Mucosa of descending colon (tissue), 3 donors: ENCODE data around the gene CAV1. TPM values are rescaled to one million over a fixed set of nuclear protein-coding genes. Genes with fewer than 3 reads are reported as not detected.

Source experiments
- ATAC-seq: fragments of 200-7000 bp; cut with Tn5 transposase; one replicate; pipeline ENCODE4 v1.9.1; 2020; ENCODE audit warnings: mild to moderate bottlenecking, moderate library complexity
- DNase-seq, 3 donors: peaks; one replicate each; pipeline ENCODE4 v3.0.0-alpha.2; 2020
- H3K36me3 ChIP-seq: fragments of 200-600 bp; one replicate; pipeline ENCODE4 v1.8.0; 2021; ENCODE audit warnings: low read depth, mild to moderate bottlenecking
- H3K4me1 ChIP-seq: fragments of 200-600 bp; one replicate; pipeline ENCODE4 v1.8.0; 2021; ENCODE audit warnings: low read depth, mild to moderate bottlenecking
- H3K4me3 ChIP-seq: fragments of 200-600 bp; one replicate; pipeline ENCODE4 v1.8.0; 2021; ENCODE audit warnings: mild to moderate bottlenecking
- H3K9me3 ChIP-seq: fragments of 200-600 bp; one replicate; pipeline ENCODE4 v1.8.0; 2021; ENCODE audit warnings: mild to moderate bottlenecking
- intact Hi-C, 2 donors: fragments of 100-400 bp; cut with DNase I in 1 of 2; cut with micrococcal nuclease in 1 of 2; formaldehyde crosslinking; loops; one replicate each; pipeline versions ENCODE4 v1.11.0 to v1.11.1; 2022; cut with DNase I, micrococcal nuclease
- total RNA-seq, 3 donors: library from RNA; stranded (reverse); fragmentation: NEBNext Ultra II Directional in 2 of 3; extraction: Animal tissue kit (Norgen Biotek cat#: 25700) in 2 of 3; gene quantifications; one replicate each; pipeline versions ENCODE4 v1.2.1 to v1.2.4, GENCODE V29; 2021 to 2023
- TF ChIP-seq, protein P1 (sequence below): fragments of 200-600 bp; IDR thresholded peaks from one replicate; pipeline ENCODE4 v1.8.0; 2022; ENCODE audit warnings: antibody characterized with exemption, mild to moderate bottlenecking
- donor health status: DM: no; HTN: no; CAD: no; lungs with moderate emphysema.
- donor health status: DM: no; HTN: no; CAD: no.
- donor health status: DM: no; HTN: yes; CAD: no.

Gene CAV1
- total RNA-seq, 3 donors from 2014 or later: 17.9 to 248 (median 46.1) TPM

DNA sequence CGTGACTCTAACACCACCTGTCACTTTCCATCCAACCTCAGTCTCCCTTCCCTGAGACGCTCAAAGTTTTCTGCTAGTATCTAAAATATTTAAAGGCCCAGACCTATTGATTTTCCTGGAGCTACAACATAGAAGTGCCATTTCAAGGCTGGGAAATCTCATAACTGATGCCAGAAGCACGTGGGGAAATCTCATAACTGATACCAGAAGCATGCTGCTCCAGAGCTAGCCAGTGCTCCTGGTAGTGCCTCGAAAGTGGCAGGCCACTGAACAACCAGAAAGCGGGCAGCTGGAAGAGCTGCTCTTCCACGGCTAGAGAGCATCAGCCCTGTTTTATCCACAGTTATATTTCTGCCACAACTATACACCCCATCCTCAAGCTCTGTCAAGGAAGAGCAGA is 72.5 kb downstream of the CAV1 start:
- DNase-seq (no peak), ATAC-seq (no peak)
- intact Hi-C loops: loop anchor here in 1 of 2 donors (10.0 kb wide), 1 partner anchor 423 kb away; no protein-coding TSS in a partner anchor
- Histone ChIP-seq H3K4me1 (peaks cover 5% of the 10 kb centered on the region), H3K36me3 (no peaks in the 10 kb centered on the region), H3K9me3 (no peaks in the 10 kb centered on the region), H3K4me3 (no peak overlapping the region)
- TF ChIP-seq, protein P1, sequence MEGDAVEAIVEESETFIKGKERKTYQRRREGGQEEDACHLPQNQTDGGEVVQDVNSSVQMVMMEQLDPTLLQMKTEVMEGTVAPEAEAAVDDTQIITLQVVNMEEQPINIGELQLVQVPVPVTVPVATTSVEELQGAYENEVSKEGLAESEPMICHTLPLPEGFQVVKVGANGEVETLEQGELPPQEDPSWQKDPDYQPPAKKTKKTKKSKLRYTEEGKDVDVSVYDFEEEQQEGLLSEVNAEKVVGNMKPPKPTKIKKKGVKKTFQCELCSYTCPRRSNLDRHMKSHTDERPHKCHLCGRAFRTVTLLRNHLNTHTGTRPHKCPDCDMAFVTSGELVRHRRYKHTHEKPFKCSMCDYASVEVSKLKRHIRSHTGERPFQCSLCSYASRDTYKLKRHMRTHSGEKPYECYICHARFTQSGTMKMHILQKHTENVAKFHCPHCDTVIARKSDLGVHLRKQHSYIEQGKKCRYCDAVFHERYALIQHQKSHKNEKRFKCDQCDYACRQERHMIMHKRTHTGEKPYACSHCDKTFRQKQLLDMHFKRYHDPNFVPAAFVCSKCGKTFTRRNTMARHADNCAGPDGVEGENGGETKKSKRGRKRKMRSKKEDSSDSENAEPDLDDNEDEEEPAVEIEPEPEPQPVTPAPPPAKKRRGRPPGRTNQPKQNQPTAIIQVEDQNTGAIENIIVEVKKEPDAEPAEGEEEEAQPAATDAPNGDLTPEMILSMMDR: no peak

DNA sequence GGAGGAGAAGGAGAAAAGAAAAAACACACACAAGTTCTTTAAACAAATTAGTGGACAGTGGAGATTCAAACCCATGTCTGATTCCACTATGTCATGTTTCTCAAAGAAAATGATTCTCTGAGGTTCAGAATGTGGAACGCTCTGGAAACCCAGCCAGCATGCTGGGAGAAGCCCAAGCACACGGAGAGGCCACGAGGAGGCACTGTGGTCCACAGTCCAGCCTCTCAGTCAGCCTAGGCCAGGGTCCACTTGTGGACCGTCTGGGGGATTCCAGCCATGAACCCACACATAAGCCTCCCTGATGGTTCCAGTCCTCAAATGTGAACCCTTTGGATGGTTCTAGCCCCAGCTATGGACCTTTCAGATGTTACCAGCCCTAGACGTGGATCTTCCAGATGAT is 73.4 kb downstream of the CAV1 start:
- intact Hi-C loops: loop anchor here in 1 of 2 donors (10.0 kb wide), 1 partner anchor 423 kb away; no protein-coding TSS in a partner anchor
- H3K36me3 ChIP-seq: no peaks in the 10 kb centered on the region

DNA sequence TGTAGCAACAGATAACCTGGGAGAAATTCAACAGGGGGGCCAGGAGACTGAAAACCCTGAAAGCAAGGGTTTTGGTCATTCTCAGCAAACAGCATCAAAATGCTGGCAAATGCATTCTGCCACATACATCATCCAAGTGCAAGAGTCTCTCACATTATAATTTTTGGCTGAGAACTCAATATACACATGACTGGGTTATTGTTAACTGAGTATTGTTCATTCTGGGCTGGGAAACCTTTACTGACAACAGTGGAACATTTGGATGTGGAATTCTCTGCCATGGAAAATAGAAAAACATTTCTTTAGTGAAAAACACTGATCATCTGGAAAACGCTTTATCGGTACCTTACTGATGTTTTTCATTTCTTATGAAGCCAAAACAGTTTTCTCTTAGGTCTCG is 74.0 kb downstream of the CAV1 start:
- Histone ChIP-seq H3K36me3 (no peaks in the 10 kb centered on the region), H3K4me3 (no peak overlapping the region), H3K9me3 (no peaks in the 10 kb centered on the region), H3K4me1 (no peaks in the 10 kb centered on the region)
- no peak for DNase-seq
- ATAC-seq: no peak
- TF ChIP-seq, protein P1: no peak
- intact Hi-C loops: loop anchor here in 1 of 2 donors (10.0 kb wide), 1 partner anchor 424 kb away; no protein-coding TSS in a partner anchor

More for the DNA sequence above, 73.4 kb downstream of the CAV1 start:
- H3K4me1 ChIP-seq: no peaks in the 10 kb centered on the region
- ATAC-seq: no peak
- no peak for DNase-seq
- TF ChIP-seq, protein P1: no peak
- H3K4me3 ChIP-seq: no peak overlapping the region
- no peaks in the 10 kb centered on the region for H3K9me3 ChIP-seq

DNA sequence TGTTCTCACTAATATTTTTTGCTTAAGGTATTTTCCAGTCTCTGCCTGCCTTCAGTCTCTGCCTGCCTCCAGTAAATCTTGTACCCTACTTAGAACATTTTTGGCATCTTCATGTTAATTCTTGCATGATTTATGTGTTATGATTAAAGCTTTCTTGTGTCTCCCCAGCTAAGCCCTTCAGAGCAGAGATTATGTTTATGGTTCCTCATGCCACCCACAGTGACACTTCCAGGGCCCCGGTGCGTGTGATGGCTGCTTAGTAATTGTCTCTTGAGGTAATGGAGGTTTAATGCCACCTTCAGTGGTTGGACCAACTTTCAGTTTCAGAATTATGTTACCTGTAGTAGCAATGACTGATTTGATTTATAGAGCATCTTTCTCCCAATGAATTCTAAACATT is 76.6 kb downstream of the CAV1 start:
- Histone ChIP-seq H3K9me3 (no peaks in the 10 kb centered on the region), H3K36me3 (no peaks in the 10 kb centered on the region), H3K4me3 (no peak overlapping the region), H3K4me1 (no peaks in the 10 kb centered on the region)
- DNase-seq: no peak
- intact Hi-C loops: no loop called here
- ATAC-seq: no peak
- TF ChIP-seq, protein P1: no peak

DNA sequence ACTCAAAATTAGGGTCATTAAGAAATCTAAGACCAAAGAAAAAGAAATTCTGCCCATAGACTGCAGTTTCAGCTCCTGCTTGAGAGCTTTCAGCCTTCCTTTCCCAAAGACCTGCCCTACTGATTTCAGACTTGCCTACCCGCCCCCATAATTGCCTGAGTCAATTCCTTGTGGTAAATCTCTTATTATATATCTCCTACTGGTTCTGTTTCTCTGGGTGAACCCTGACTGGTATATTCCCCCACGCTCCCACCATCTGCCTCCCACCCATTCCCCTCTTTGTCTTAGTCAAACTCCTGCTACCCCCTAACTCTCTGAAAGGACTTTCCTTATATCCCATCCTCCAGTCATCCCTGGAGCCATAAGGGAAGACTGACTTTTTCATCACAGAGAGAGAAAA is 82.5 kb downstream of the CAV1 start:
- no peaks in the 10 kb centered on the region for H3K9me3 ChIP-seq
- TF ChIP-seq, protein P1: no peak
- ATAC-seq (no peak), DNase-seq (no peak)
- H3K4me3 ChIP-seq: no peak overlapping the region
- H3K4me1 ChIP-seq: no peaks in the 10 kb centered on the region
- no peaks in the 10 kb centered on the region for H3K36me3 ChIP-seq
- intact Hi-C loops: no loop called here

DNA sequence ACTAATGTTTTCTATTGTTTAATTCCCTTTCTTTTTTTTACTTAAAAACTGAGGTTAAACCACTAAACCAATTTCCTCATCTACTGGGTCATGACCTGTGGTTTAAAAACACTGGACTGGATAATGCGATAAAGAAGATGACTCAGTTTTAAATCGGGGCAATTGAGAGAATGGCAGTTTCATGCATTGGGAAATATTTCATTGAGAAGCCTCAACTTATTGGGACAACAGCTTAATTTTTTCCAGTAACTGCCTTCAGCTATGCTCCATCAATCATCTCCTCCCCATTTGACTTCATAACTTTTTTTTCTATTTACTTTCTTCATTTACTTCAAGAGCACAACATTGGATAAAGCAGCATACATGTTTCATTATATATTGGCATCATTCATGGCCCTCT is 85.4 kb downstream of the CAV1 start:
- no peak for DNase-seq
- intact Hi-C loops: no loop called here
- no peak overlapping the region for H3K4me3 ChIP-seq
- no peak for ATAC-seq
- H3K36me3 ChIP-seq: no peaks in the 10 kb centered on the region
- TF ChIP-seq, protein P1: no peak
- H3K9me3 ChIP-seq: no peaks in the 10 kb centered on the region
- peaks cover 3% of the 10 kb centered on the region for H3K4me1 ChIP-seq
